Measurements from ENCODE around the gene PVALB.

Gene PVALB

DNA sequence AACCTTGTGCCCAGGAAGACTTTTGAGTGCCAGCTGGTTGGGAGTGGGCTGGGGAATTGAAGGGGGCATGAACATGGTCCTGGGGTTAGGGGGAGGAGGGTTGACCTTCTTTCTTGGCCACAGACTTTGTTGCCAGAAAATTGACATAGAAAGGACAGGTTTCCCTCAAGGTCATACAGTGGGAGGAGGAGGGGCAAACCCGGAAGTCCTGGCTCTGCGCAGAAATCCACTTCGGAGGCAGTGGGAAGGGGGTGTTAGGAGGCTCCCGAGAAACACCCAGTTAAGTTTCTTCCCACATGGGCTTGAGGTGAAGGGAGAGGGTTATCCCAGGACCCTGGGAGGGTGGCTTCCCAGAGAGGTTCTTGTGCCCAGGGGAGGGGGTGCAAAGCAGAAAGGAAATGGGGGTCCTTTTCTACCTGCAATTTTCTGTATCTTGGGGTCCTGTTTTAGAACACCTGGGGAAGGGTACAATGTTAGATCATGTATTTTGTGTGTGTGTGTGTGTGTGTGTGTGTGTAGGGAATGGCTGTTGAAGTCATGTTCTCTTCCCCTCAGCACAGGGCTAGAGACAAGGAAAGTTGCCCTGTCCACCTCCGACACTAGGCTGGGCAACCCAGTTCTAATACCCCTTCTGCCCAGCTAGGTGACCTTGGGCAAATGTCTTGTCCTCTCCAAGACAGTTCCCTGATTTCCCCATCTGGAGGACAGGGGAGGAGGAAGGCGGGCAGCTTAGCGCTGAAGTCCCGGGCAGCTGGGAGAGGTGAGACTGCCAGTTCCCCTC lies 1.1 kb downstream of the PVALB start:
- no peaks in the 10 kb centered on the region for H3K79me2 ChIP-seq (ENCODE audit: insufficient read depth, low read length)
- H3K36me3 ChIP-seq (ENCODE audit: insufficient read depth, low read length): no peaks in the 10 kb centered on the region
- no peak for ATAC-seq (ENCODE audit: insufficient read depth, low read depth)
- no peak overlapping the region for H3K4me2 ChIP-seq (ENCODE audit: insufficient read depth, low read length)
- no peaks in the 10 kb centered on the region for H3K4me1 ChIP-seq (ENCODE audit: insufficient read depth, low read length)
- H2AFZ ChIP-seq (ENCODE audit: low read depth, low read length): no peak overlapping the region
- TF ChIP-seq, protein P1, sequence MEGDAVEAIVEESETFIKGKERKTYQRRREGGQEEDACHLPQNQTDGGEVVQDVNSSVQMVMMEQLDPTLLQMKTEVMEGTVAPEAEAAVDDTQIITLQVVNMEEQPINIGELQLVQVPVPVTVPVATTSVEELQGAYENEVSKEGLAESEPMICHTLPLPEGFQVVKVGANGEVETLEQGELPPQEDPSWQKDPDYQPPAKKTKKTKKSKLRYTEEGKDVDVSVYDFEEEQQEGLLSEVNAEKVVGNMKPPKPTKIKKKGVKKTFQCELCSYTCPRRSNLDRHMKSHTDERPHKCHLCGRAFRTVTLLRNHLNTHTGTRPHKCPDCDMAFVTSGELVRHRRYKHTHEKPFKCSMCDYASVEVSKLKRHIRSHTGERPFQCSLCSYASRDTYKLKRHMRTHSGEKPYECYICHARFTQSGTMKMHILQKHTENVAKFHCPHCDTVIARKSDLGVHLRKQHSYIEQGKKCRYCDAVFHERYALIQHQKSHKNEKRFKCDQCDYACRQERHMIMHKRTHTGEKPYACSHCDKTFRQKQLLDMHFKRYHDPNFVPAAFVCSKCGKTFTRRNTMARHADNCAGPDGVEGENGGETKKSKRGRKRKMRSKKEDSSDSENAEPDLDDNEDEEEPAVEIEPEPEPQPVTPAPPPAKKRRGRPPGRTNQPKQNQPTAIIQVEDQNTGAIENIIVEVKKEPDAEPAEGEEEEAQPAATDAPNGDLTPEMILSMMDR (IDR thresholded peaks at IDR 0.05; ENCODE audit: borderline replicate concordance, extremely low read depth, low read length, poor library complexity, severe bottlenecking): no peak
- TF ChIP-seq EZH2 (IDR thresholded peaks at IDR 0.05; ENCODE audit: borderline replicate concordance, low read depth, low read length, severe bottlenecking): no peak
- H3K4me3 ChIP-seq (ENCODE audit: low read depth in 1 of 2, low read length in 2 of 2): no peak overlapping the region
- H3K27ac ChIP-seq (ENCODE audit: low read length): no peak overlapping the region
- H3K9ac ChIP-seq (ENCODE audit: low read depth, low read length): no peak overlapping the region
- no peak for DNase-seq
- H3K9me3 ChIP-seq (ENCODE audit: insufficient read depth, low read length, severe bottlenecking): no peaks in the 10 kb centered on the region
- H3K27me3 ChIP-seq (ENCODE audit: insufficient read depth, low read length, poor library complexity): peaks cover 58% of the 10 kb centered on the region
- H4K20me1 ChIP-seq (ENCODE audit: insufficient read depth, low read length): no peaks in the 10 kb centered on the region

DNA sequence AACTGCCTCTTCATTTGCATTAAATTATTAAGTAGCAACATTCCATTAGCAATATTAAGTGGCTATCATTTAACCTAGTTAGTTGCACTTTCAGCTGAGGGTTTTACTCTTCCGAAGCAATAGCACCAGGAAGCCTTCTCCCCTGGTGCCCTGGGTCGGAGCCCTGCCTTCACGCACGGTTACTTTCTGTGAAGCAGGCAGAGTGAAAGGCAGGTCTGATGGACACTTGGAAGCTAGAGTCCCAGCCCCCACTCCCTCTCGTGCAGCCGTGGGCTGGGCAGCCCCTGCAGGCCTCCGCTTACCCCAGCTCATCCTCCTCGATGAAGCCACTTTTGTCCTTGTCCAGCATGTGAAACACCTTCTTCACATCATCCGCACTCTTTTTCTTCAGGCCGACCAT lies 2.0 kb downstream of the PVALB start:
- Histone ChIP-seq H3K27me3 (ENCODE audit: insufficient read depth, low read length, poor library complexity) (peaks cover 58% of the 10 kb centered on the region), H3K4me2 (ENCODE audit: insufficient read depth, low read length) (no peak overlapping the region)
- TF ChIP-seq, protein P1 (IDR thresholded peaks at IDR 0.05; ENCODE audit: borderline replicate concordance, extremely low read depth, low read length, poor library complexity, severe bottlenecking): no peak
- no peak for TF ChIP-seq EZH2 (IDR thresholded peaks at IDR 0.05; ENCODE audit: borderline replicate concordance, low read depth, low read length, severe bottlenecking)

DNA sequence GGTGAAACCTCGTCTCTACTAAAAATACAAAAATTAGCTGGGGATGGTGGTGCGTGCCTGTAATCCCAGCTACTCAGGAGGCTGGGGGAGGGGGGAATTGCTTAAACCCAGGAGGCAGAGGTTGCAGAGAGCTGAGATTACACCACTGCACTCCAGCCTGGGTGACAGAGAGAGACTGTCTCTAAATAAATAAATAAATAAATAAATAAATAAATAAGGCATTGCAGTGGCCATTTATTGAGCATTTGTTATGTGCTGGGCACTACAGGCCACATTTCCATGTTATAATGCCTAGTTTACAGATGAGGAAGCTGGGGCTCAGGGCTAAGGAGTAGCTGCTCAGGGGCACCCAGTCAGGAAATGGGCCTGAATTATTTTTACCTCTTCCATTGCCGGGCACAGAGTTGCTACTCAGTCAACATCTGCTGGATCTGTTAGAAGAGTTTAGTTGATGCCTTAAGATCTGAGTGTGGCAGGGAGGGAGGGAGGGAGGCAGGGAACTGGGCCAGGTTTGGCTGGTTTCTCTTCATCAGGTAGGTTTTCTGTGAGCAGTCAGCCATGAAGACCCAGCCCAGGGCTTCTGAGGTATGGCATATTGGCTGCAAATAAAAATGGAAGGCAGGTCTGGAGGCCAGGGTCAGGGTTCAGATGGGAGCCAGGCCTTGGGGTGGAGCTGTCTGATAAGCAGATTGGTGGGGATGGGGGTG lies 5.6 kb downstream of the PVALB start:
- ATAC-seq (ENCODE audit: insufficient read depth, low read depth) (no peak), DNase-seq (no peak)
- no peak overlapping the region for H3K4me2 ChIP-seq (ENCODE audit: insufficient read depth, low read length)
- no peak overlapping the region for H2AFZ ChIP-seq (ENCODE audit: low read depth, low read length)
- H3K27ac ChIP-seq (ENCODE audit: low read length): no peak overlapping the region
- H4K20me1 ChIP-seq (ENCODE audit: insufficient read depth, low read length): no peaks in the 10 kb centered on the region
- TF ChIP-seq, protein P1 (IDR thresholded peaks at IDR 0.05; ENCODE audit: borderline replicate concordance, extremely low read depth, low read length, poor library complexity, severe bottlenecking): no peak
- no peak for TF ChIP-seq EZH2 (IDR thresholded peaks at IDR 0.05; ENCODE audit: borderline replicate concordance, low read depth, low read length, severe bottlenecking)
- H3K27me3 ChIP-seq (ENCODE audit: insufficient read depth, low read length, poor library complexity): peaks cover 38% of the 10 kb centered on the region
- no peaks in the 10 kb centered on the region for H3K79me2 ChIP-seq (ENCODE audit: insufficient read depth, low read length)
- no peak overlapping the region for H3K4me3 ChIP-seq (ENCODE audit: low read depth in 1 of 2, low read length in 2 of 2)
- no peaks in the 10 kb centered on the region for H3K36me3 ChIP-seq (ENCODE audit: insufficient read depth, low read length)
- H3K9ac ChIP-seq (ENCODE audit: low read depth, low read length): no peak overlapping the region
- no peaks in the 10 kb centered on the region for H3K4me1 ChIP-seq (ENCODE audit: insufficient read depth, low read length)
- no peaks in the 10 kb centered on the region for H3K9me3 ChIP-seq (ENCODE audit: insufficient read depth, low read length, severe bottlenecking)

More for the DNA sequence above, 2.0 kb downstream of the PVALB start:
- no peaks in the 10 kb centered on the region for H4K20me1 ChIP-seq (ENCODE audit: insufficient read depth, low read length)
- no peak for ATAC-seq (ENCODE audit: insufficient read depth, low read depth)
- no peaks in the 10 kb centered on the region for H3K36me3 ChIP-seq (ENCODE audit: insufficient read depth, low read length)
- no peak overlapping the region for H3K9ac ChIP-seq (ENCODE audit: low read depth, low read length)
- H3K4me1 ChIP-seq (ENCODE audit: insufficient read depth, low read length): no peaks in the 10 kb centered on the region
- no peak overlapping the region for H3K4me3 ChIP-seq (ENCODE audit: low read depth in 1 of 2, low read length in 2 of 2)
- H3K27ac ChIP-seq (ENCODE audit: low read length): no peak overlapping the region
- no peak for DNase-seq
- H3K79me2 ChIP-seq (ENCODE audit: insufficient read depth, low read length): no peaks in the 10 kb centered on the region
- no peaks in the 10 kb centered on the region for H3K9me3 ChIP-seq (ENCODE audit: insufficient read depth, low read length, severe bottlenecking)
- no peak overlapping the region for H2AFZ ChIP-seq (ENCODE audit: low read depth, low read length)
